IMR-90 (cell line): Measurements from ENCODE around the gene CD151. TPM values are rescaled to one million over a fixed set of nuclear protein-coding genes. Genes with fewer than 3 reads are reported as not detected.

Experiments
- ATAC-seq: fragments of 200-7000 bp; cut with Tn5 transposase; 2 replicates; pipeline ENCODE4 v1.9.1; 2020; ENCODE audit warnings: low read depth, mild to moderate bottlenecking, moderate library complexity
- BruUV-seq: library from RNA; stranded (reverse); fragments of 400-500 nt; replicated peaks from 2 replicates; lab custom pipeline; 2021; lab: Mats Ljungman, UMichigan
- CTCF ChIA-PET: fragments of 300-600 bp; formaldehyde crosslinking; extraction: SDS; loops from one replicate; lab custom pipeline; 2021; ENCODE audit warnings: antibody characterized with exemption; lab: Yijun Ruan, JAX
- POLR2A ChIA-PET: fragments of 300-600 bp; sonication (Branson Sonifier 250); formaldehyde crosslinking; loops from one replicate; lab custom pipeline; 2022; ENCODE audit warnings: antibody characterized with exemption; ENCODE audit not compliant: unreplicated experiment; lab: Charles Lee
- DNase-seq: peaks from one replicate; pipeline ENCODE4 v3.0.0; 2013
- H2AFZ ChIP-seq: replicated peaks from 2 replicates; pipeline ENCODE3; 2013; ENCODE audit warnings: low read length, mild to moderate bottlenecking; ENCODE audit not compliant: poor library complexity
- H2AK5ac ChIP-seq: 2 replicates; pipeline ENCODE4 v1.6.1; 2013; ENCODE audit warnings: low read depth, low read length, inconsistent platforms
- H2AK9ac ChIP-seq: replicated peaks from 2 replicates; pipeline ENCODE3; 2013; ENCODE audit warnings: mild to moderate bottlenecking, low read depth, low read length, moderate library complexity; ENCODE audit not compliant: poor library complexity
- H2BK120ac ChIP-seq: 2 replicates; pipeline ENCODE4 v1.6.1; 2013; ENCODE audit warnings: low read depth, low read length, inconsistent platforms
- H2BK15ac ChIP-seq: 3 replicates; pipeline ENCODE4 v1.6.1; 2013; ENCODE audit warnings: low read depth, low read length, inconsistent platforms
- H2BK20ac ChIP-seq: 2 replicates; pipeline ENCODE4 v1.6.1; 2013; ENCODE audit warnings: low read depth, mild to moderate bottlenecking, inconsistent platforms, low read length, moderate library complexity
- H2BK5ac ChIP-seq: 2 replicates; pipeline ENCODE4 v1.6.1; 2013; ENCODE audit warnings: mild to moderate bottlenecking, low read depth, low read length, inconsistent platforms; ENCODE audit not compliant: poor library complexity, severe bottlenecking
- H3K14ac ChIP-seq: replicated peaks from 2 replicates; pipeline ENCODE4 v1.6.1; 2013; ENCODE audit warnings: low read depth, low read length, inconsistent platforms
- H3K18ac ChIP-seq: 2 replicates; pipeline ENCODE4 v1.6.1; 2013; ENCODE audit warnings: low read depth, low read length, control low read depth
- H3K23ac ChIP-seq: 2 replicates; pipeline ENCODE4 v1.6.1; 2013; ENCODE audit warnings: low read depth, low read length, inconsistent platforms
- H3K27ac ChIP-seq: 2 replicates; pipeline ENCODE4 v1.5.1; 2013; ENCODE audit warnings: mild to moderate bottlenecking, control low read depth, low read length; ENCODE audit not compliant: insufficient read depth
- H3K27me3 ChIP-seq: 2 replicates; pipeline ENCODE4 v1.6.1; 2013; ENCODE audit warnings: low read length; ENCODE audit not compliant: control insufficient read depth, insufficient read depth
- H3K36me3 ChIP-seq: 2 replicates; pipeline ENCODE4 v1.6.1; 2013; ENCODE audit warnings: low read length, mixed read lengths; ENCODE audit not compliant: control insufficient read depth, insufficient read depth
- H3K4ac ChIP-seq: 2 replicates; pipeline ENCODE4 v1.6.1; 2013; ENCODE audit warnings: low read depth, low read length, inconsistent platforms
- H3K4me1 ChIP-seq: 2 replicates; pipeline ENCODE4 v1.6.1; 2013; ENCODE audit warnings: low read length, mixed read lengths; ENCODE audit not compliant: control insufficient read depth, insufficient read depth
- H3K4me2 ChIP-seq: 2 replicates; pipeline ENCODE4 v1.6.1; 2013; ENCODE audit warnings: low read depth, mild to moderate bottlenecking, control low read depth, low read length, moderate library complexity
- H3K4me3 ChIP-seq: 2 replicates; pipeline ENCODE4 v1.5.1; 2013; ENCODE audit warnings: low read depth, mild to moderate bottlenecking, control low read depth, low read length, moderate library complexity; ENCODE audit not compliant: insufficient read depth
- H3K56ac ChIP-seq: 2 replicates; pipeline ENCODE4 v1.6.1; 2013; ENCODE audit warnings: low read length, inconsistent platforms; ENCODE audit not compliant: insufficient read depth; ENCODE audit errors: extremely low read depth
- H3K79me1 ChIP-seq, 2 experiments: 2 replicates each; pipeline ENCODE4 v1.6.1; 2013; ENCODE audit warnings: low read length in 2 of 2, inconsistent platforms in 1 of 2, low read depth in 1 of 2
- H3K9ac ChIP-seq: 2 replicates; pipeline ENCODE4 v1.6.1; 2013; ENCODE audit warnings: low read depth, low read length, control low read depth
- H3K9me1 ChIP-seq: 2 replicates; pipeline ENCODE4 v1.6.1; 2013; ENCODE audit warnings: low read length, inconsistent platforms; ENCODE audit not compliant: insufficient read depth
- H3K9me3 ChIP-seq: 2 replicates; pipeline ENCODE4 v1.6.1; 2013; ENCODE audit warnings: low read length; ENCODE audit not compliant: control insufficient read depth, insufficient read depth
- H4K20me1 ChIP-seq: 2 replicates; pipeline ENCODE4 v1.6.1; 2013; ENCODE audit warnings: low read length, inconsistent platforms; ENCODE audit not compliant: insufficient read depth
- H4K5ac ChIP-seq: 2 replicates; pipeline ENCODE4 v1.6.1; 2013; ENCODE audit warnings: mild to moderate bottlenecking, low read depth, low read length, control low read depth
- H4K8ac ChIP-seq, 2 experiments: 2 replicates each; pipeline ENCODE4 v1.6.1; 2013; ENCODE audit warnings: low read depth in 2 of 2, low read length in 2 of 2, control low read depth in 1 of 2, inconsistent platforms in 1 of 2
- H4K91ac ChIP-seq: 2 replicates; pipeline ENCODE4 v1.6.1; 2013; ENCODE audit warnings: low read depth, low read length, inconsistent platforms; ENCODE audit not compliant: insufficient read depth
- BHLHE40 ChIP-seq: fragments of 150-350 bp; IDR thresholded peaks from 2 replicates; pipeline ENCODE4 v1.6.1; 2016; ENCODE audit warnings: mild to moderate bottlenecking, low read depth, low read length
- CEBPB ChIP-seq: IDR thresholded peaks from 2 replicates; pipeline ENCODE4 v1.6.1; 2012; ENCODE audit warnings: low read depth, low read length, improper control_type of control experiment
- CHD1 ChIP-seq: IDR thresholded peaks from 2 replicates; pipeline ENCODE4 v1.6.1; 2012; ENCODE audit warnings: low read depth, low read length, improper control_type of control experiment
- FOS ChIP-seq: fragments of 150-350 bp; IDR thresholded peaks from 2 replicates; pipeline ENCODE4 v1.6.1; 2016; ENCODE audit warnings: low read depth, low read length
- MAFK ChIP-seq: IDR thresholded peaks from 2 replicates; pipeline ENCODE4 v1.6.1; 2012; ENCODE audit warnings: low read depth, low read length, improper control_type of control experiment
- MAZ ChIP-seq: IDR thresholded peaks from 2 replicates; pipeline ENCODE4 v1.6.1; 2012; ENCODE audit warnings: low read depth, mild to moderate bottlenecking, low read length, improper control_type of control experiment, moderate library complexity, borderline replicate concordance
- MXI1 ChIP-seq: IDR thresholded peaks from 2 replicates; pipeline ENCODE4 v1.6.1; 2012; ENCODE audit warnings: low read depth, mild to moderate bottlenecking, low read length, moderate library complexity, borderline replicate concordance
- NFE2L2 ChIP-seq: fragments of 150-350 bp; IDR thresholded peaks from 2 replicates; pipeline ENCODE4 v1.6.1; 2016; ENCODE audit warnings: low read depth, mild to moderate bottlenecking, low read length
- POLR2A ChIP-seq: IDR thresholded peaks from 2 replicates; pipeline ENCODE4 v1.6.1; 2012; ENCODE audit warnings: mild to moderate bottlenecking, low read depth, low read length
- RAD21 ChIP-seq: IDR thresholded peaks from 2 replicates; pipeline ENCODE4 v1.6.1; 2012; ENCODE audit warnings: low read length, improper control_type of control experiment
- RCOR1 ChIP-seq: IDR thresholded peaks from 2 replicates; pipeline ENCODE4 v1.6.1; 2012; ENCODE audit warnings: mild to moderate bottlenecking, low read length, improper control_type of control experiment; ENCODE audit not compliant: insufficient replicate concordance
- RFX5 ChIP-seq: IDR thresholded peaks from 2 replicates; pipeline ENCODE4 v1.8.0; 2012; ENCODE audit warnings: low read depth, mild to moderate bottlenecking, low read length, moderate library complexity
- SMC3 ChIP-seq: fragments of 150-350 bp; IDR thresholded peaks from 2 replicates; pipeline ENCODE4 v1.6.1; 2016; ENCODE audit warnings: low read depth, mild to moderate bottlenecking, antibody characterized with exemption, low read length, moderate library complexity
- whole genome bisulfite sequencing, 2 experiments: methylation state at CpG; one replicate each; pipeline versions ENCODE4 v1.1.5 to v1.1.7; 2013; ENCODE audit warnings: missing lambda C conversion rate in 2 of 2; ENCODE audit not compliant: insufficient read length in 1 of 2; ENCODE audit errors: extremely low coverage in 2 of 2; 5-methylcytosine and 5-hydroxymethylcytosine counted together
- dilution Hi-C: fragments of 300-500 bp; cut with HindIII; formaldehyde crosslinking; loops from one replicate; pipeline ENCODE4 v1.14.3; 2018; ENCODE audit warnings: low sequenced_read_pairs; ENCODE audit not compliant: unreplicated experiment
- in situ Hi-C: fragments of 300-500 bp; cut with MboI; formaldehyde crosslinking; loops from 3 replicates; pipeline ENCODE4 v1.14.3; 2019; ENCODE audit warnings: low sequenced_read_pairs, inconsistent platforms, mixed read lengths
- intact Hi-C: fragments of 100-400 bp; cut with micrococcal nuclease; formaldehyde crosslinking; loops from 2 replicates; pipeline ENCODE4 v1.10.0; 2022
- polyA plus RNA-seq, 3 experiments: library from polyadenylated mRNA; depleted of rRNA; stranded (reverse); fragments of >200 nt; gene quantifications; 2 replicates each; pipeline ENCODE4 v1.2.3, GENCODE V29; 2012; ENCODE audit warnings: low replicate concordance in 1 of 3
- total RNA-seq: library from RNA; depleted of rRNA; stranded (reverse); fragments of >200 nt; gene quantifications from 2 replicates; pipeline ENCODE4 v1.2.3, GENCODE V29; 2012
- TF ChIP-seq, protein P1 (sequence below): conservative IDR thresholded peaks from 2 replicates; pipeline ENCODE4 v1.5.1; 2012; ENCODE audit warnings: mild to moderate bottlenecking, low read depth, low read length, improper control_type of control experiment
- TF ChIP-seq, protein P2 (sequence below): fragments of 150-350 bp; IDR thresholded peaks from 2 replicates; pipeline ENCODE4 v1.6.1; 2016; ENCODE audit warnings: low read depth, mild to moderate bottlenecking, low read length, moderate library complexity, borderline replicate concordance

The CD151 gene
- total and polyA plus RNA-seq, 2 of the 4 experiments (the other 2 are of a cell fraction): 1,150 to 1,267 TPM

DNA sequence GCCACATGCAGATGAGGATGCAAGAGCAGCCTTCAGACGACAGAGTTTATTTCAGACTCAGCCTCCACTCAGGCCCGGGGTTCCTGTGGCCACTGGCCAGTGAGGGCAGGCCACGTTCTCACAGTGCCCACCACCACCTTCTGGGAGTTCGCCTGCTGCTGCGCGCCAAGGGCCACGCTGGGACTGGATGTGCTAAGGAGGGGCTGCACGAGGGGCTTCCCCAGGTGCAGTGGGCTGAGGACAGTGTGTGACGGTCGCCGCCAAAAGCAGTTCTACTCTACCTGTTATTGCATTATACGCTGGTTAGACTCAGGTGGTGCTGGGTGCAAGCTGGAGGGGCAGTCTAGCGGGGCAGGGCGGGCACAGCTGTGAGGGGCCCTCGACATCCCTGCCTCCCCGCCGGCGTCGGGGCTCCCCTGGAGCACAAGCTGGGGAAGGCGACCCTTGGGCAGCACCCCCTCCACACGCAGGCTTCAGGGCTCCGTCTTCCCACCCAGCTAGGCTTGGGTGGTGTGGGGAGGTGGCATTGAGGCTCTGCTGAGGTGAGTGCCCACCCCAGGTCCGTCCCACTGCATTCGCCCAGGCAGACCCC lies 45.6 kb upstream of the CD151 start:
- Histone ChIP-seq H3K27me3 (no peaks in the 10 kb centered on the region), H2AK5ac (no peak overlapping the region), H2AFZ (peak overlapping the region; percentile 14), H3K4ac (no peak overlapping the region), H2BK15ac (no peak overlapping the region), H4K5ac (no peak overlapping the region), H3K9me3 (no peaks in the 10 kb centered on the region), H4K91ac (no peak overlapping the region), H3K18ac (no peak overlapping the region), H2BK20ac (no peak overlapping the region), H3K56ac (no peak overlapping the region), H4K8ac (no peak overlapping the region), H3K4me3 (no peak overlapping the region), H3K9ac (no peak overlapping the region), H2BK5ac (no peak overlapping the region), H3K9me1 (no peaks in the 10 kb centered on the region), H3K4me1 (peaks cover 11% of the 10 kb centered on the region), H3K79me1 (peaks cover 0 to 12% of the 10 kb centered on the region in 2 experiments; a peak in 2 of 4 replicates), H3K36me3 (peaks cover 8% of the 10 kb centered on the region; the same call in 1 of the 2 replicates), H3K23ac (no peak overlapping the region), H3K27ac (no peak overlapping the region), H2BK120ac (no peak overlapping the region), H2AK9ac (peak overlapping the region; percentile 1), H3K4me2 (no peak overlapping the region), H3K14ac (no peak overlapping the region), H4K20me1 (peaks cover 9% of the 10 kb centered on the region)
- WGBS, 2 experiments: 92% methylated on average over 5 of the region's 24 CpGs; no CpG with 5 or more reads in 1 of the 2 experiments
- POLR2A ChIA-PET: no interaction called here
- no peak for DNase-seq
- in situ Hi-C loops (no loop called here), intact Hi-C loops (no loop called here), dilution Hi-C loops (no loop called here)
- TF ChIP-seq NFE2L2: no peak
- TF ChIP-seq MAFK: no peak
- no peak for TF ChIP-seq BHLHE40
- TF ChIP-seq RAD21: no peak
- TF ChIP-seq, protein P1, sequence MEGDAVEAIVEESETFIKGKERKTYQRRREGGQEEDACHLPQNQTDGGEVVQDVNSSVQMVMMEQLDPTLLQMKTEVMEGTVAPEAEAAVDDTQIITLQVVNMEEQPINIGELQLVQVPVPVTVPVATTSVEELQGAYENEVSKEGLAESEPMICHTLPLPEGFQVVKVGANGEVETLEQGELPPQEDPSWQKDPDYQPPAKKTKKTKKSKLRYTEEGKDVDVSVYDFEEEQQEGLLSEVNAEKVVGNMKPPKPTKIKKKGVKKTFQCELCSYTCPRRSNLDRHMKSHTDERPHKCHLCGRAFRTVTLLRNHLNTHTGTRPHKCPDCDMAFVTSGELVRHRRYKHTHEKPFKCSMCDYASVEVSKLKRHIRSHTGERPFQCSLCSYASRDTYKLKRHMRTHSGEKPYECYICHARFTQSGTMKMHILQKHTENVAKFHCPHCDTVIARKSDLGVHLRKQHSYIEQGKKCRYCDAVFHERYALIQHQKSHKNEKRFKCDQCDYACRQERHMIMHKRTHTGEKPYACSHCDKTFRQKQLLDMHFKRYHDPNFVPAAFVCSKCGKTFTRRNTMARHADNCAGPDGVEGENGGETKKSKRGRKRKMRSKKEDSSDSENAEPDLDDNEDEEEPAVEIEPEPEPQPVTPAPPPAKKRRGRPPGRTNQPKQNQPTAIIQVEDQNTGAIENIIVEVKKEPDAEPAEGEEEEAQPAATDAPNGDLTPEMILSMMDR: no peak
- TF ChIP-seq RCOR1: no peak
- TF ChIP-seq MAZ: no peak
- TF ChIP-seq FOS: no peak
- no peak for TF ChIP-seq POLR2A
- TF ChIP-seq RFX5: no peak
- TF ChIP-seq CEBPB: no peak
- no peak for TF ChIP-seq SMC3
- TF ChIP-seq MXI1: no peak
- TF ChIP-seq CHD1: no peak
- TF ChIP-seq, protein P2, sequence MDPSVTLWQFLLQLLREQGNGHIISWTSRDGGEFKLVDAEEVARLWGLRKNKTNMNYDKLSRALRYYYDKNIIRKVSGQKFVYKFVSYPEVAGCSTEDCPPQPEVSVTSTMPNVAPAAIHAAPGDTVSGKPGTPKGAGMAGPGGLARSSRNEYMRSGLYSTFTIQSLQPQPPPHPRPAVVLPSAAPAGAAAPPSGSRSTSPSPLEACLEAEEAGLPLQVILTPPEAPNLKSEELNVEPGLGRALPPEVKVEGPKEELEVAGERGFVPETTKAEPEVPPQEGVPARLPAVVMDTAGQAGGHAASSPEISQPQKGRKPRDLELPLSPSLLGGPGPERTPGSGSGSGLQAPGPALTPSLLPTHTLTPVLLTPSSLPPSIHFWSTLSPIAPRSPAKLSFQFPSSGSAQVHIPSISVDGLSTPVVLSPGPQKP: no peak
- CTCF ChIA-PET: no interaction called here
- BruUV-seq: no TSS peak
- no peak for ATAC-seq
